Posterior vena cava (tissue), 2 donors: ENCODE results near the gene RTF2. TPM values are rescaled to one million over a fixed set of nuclear protein-coding genes. Genes with fewer than 3 reads are reported as not detected.

ENCODE experiments used
- DNase-seq: peaks from one replicate; pipeline ENCODE4 v3.0.0-alpha.2; 2020; ENCODE audit warnings: low spot score
- intact Hi-C, 2 donors: fragments of 100-400 bp; cut with DNase I; formaldehyde crosslinking; loops; one replicate each; pipeline versions ENCODE4 v1.14.1 to v1.14.2; 2022 to 2023
- total RNA-seq, 2 donors: library from RNA; stranded (reverse); fragmentation: NEBNext Ultra II Directional; extraction: Animal tissue kit (Norgen Biotek cat#: 25700); gene quantifications; one replicate each; pipeline ENCODE4 v1.2.1, GENCODE V29; 2021
- donor health status: DM: yes; HTN: yes; CAD: no.
- donor health status: DM: yes; HTN: yes; CAD: no.

RTF2 gene
- total RNA-seq, 2 donors from 2014 or later, result 68.2 to 68.7 TPM

DNA sequence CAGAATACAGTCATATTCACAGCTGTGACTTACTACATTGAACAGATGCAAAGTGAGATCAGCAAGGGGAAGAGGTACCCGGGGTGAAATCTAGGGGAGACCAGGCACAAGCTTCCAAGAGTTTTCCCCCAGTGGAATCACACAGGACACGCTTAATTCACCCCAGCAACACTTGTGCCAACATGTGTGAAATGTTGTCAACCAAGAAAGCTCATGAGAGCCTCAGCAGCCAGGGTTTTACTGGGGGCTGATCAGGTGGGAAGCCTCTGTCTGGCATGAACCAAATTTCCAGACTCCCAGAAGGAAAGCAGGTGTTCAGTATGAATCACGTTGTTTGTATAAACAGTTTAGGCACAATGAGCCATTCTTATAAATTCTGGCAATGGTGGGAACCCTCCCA, 6.9 kb upstream of the RTF2 start:
- no peak for DNase-seq
- intact Hi-C loops, result loop anchor here (10.0 kb wide), 2 partner anchors 57 to 67 kb away; partner anchors contain the start of genes AURKA (in 1 of the 2) and CSTF1 (in 1 of the 2)

DNA sequence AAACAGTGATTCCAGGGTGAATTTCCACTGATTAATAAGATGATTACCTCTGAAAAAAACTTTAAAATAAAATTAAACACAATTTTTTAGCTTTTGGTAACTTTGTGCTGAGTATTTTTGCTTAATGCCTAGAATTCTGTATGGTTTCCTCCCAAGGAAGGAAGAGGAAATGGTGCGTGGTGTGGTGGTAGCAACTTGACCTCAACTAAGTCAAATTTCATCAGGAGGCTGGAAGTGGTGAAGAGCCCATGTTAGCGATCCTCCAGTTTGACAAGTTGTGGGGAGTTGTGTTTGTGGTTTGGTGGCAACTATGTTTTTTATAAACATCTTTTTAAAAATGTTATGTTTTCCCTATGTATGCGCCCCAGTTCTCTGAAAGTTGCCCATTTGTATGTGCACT, 5.0 kb upstream of the RTF2 start:
- no peak for DNase-seq
- intact Hi-C loops, result loop anchor here (10.0 kb wide), 2 partner anchors 59 to 69 kb away; partner anchors contain the start of genes AURKA (in 1 of the 2) and CSTF1 (in 1 of the 2)

DNA sequence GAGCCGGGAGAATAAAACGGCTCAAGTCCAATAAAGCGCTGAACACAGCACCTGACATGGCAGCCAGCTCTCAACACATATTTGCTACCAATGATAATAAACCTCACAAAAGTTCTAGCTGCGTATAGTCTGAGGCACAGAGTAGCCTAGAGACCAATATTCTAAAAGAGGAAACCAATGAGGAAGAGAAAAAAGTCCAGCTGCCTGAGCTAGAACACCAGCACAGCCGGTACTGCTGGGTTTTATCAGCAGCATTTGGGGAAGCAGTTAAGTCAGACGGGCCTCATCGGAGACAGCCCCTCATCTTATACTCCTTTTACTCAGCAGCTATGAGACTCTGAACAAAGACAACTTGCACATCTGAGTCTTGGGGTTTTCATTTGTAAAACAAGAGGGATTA, 2.4 kb upstream of the RTF2 start:
- DNase-seq, result no peak
- intact Hi-C loops, result loop anchor here (10.0 kb wide), 2 partner anchors 61 to 71 kb away; partner anchors contain the start of genes AURKA (in 1 of the 2) and CSTF1 (in 1 of the 2)

DNA sequence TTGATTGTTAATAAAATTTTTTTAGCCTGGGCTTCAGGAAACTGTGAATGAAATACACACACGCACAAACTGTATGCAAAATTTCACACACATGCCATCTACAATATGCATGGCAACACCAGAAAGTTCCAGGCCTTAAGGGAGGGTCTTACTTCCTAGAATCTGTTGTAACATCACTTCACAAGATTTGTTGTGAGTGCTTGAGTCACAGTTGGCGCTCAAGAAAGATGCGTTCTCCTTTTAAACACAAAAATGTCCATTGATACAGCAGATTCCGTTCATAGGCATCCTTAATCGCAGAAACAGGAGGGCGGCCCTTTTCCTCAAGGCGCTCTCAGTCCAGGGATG, 485 bp upstream of the RTF2 start:
- intact Hi-C loops, result loop anchor here (10.0 kb wide), 2 partner anchors 63 to 73 kb away; partner anchors contain the start of genes AURKA (in 1 of the 2) and CSTF1 (in 1 of the 2)
- no peak for DNase-seq

DNA sequence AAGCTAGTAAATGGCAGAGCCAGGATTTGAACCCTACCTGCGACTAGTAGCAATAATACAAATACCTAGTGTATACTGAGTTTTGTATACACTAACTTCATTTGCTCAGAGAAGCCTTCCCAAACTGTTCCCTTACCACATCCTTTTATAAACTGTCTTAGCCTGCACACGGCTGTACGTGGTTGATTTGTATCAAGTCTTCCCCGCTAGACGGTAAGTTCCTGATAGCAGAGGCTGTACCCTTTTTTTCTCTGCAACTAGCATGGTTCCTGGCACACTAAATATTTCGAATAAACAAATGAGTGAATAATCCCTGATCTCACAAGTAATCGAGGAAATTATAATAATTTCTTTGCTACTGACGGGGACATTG, 636 bp downstream of the RTF2 start:
- no peak for DNase-seq

DNA sequence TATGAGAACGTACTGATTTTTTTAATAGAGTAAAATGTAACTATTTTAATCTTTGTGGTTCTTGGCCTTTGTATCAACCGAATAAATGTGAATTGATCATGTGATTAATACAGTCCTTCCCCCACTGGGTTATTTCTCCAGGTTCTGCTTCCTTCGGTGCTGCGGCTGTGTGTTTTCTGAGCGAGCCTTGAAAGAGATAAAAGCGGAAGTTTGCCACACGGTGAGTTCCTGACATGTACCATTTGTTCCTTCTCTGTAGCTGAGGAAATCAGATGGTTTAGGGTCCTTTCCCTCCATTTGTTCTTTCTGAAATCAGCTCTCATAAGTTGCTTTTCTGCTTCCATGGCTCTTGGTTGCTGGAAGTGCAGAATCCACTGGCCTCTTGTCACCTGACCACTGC, 15.5 kb downstream of the RTF2 start:
- DNase-seq, result no peak
- intact Hi-C loops, result loop anchor here in 1 of 2 donors (5.0 kb wide), 1 partner anchor 602 kb away; no protein-coding TSS in a partner anchor

More for the DNA sequence above, 636 bp downstream of the RTF2 start:
- intact Hi-C loops, result loop anchor here (10.0 kb wide), 2 partner anchors 64 to 74 kb away; partner anchors contain the start of genes AURKA (in 1 of the 2) and CSTF1 (in 1 of the 2)

DNA sequence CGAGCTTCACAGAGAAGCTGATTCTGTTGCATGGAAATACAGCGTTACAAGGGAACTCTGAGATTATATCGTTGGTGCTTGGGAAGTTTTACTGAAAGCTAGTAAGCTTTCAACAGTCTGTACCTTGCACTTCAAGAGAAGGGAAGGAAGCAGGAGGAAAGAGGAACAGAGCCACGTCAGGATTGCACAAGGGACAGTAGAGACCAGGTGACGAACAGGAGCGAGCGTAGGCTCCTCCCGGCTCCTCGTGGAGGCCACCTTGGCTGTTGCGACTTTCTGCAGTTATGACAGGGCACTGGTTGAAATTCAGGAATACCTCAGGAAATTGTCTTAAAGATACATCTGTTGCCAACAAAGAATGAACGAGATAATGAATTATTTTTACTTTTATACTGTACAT, 18.8 kb downstream of the RTF2 start:
- intact Hi-C loops, result no loop called here

DNA sequence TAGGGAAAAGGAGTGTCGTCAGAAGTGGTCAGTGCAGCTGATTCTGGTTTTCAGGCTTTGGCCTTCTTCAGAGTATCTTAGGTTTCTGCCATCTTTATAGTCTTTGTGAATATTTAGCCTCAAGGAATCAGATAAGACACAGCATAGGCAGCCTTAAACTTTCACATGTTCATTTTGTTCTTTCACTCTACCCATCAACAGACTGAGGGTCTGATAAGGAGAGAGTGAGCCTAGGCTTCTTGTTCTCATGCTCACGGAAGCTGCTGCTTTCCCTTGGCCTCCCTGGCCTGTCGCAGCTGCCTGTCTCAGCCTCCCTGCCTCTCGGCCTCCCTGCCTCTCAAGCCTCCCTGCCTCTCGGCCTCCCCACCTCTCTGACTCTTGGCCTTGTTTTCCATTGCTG, 20.1 kb downstream of the RTF2 start:
- no peak for DNase-seq
- intact Hi-C loops, result loop anchor here in 1 of 2 donors (2.0 kb wide), 1 partner anchor 78 kb away; no protein-coding TSS in a partner anchor

More for the DNA sequence above, 18.8 kb downstream of the RTF2 start:
- no peak for DNase-seq

DNA sequence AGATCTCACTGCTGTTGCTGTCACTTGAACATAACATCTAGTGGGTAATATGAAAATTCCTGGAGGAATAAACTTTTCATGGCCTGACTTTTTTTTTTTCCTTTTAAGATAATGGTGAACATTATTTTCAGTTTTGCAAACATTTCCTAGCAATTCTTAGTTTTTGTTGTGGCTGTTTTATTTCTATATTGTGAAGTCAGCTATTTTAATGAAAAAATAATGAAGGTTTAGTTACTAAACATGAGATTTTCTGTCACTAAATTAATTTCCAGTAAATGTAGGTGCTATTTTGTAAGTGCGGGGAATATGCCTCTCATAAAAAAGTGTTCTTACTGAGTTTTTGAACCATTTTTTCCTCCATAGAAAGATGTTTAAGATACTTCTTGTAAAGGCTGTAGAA, 32.7 kb downstream of the RTF2 start:
- no peak for DNase-seq
- intact Hi-C loops, result no loop called here

DNA sequence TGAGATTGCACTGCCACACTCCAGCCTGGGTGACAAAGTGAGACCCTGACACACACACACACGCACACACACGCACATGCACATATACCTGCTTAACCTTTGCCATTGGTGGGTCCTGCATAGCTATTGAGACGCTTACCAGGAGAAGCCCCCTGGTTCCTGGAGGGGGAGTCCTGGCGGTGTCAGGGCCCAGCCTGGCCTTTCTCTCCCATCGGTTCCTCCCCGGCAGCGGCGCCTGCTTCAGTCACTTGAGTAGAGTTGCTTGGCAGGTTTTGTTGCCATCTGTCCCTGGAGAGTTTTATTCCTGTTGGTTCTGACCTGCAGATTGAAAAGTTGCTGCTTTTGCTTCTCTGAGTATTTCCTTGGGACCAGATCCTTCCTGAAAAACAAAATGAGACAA, 35.5 kb downstream of the RTF2 start:
- no peak for DNase-seq
- intact Hi-C loops, result no loop called here

DNA sequence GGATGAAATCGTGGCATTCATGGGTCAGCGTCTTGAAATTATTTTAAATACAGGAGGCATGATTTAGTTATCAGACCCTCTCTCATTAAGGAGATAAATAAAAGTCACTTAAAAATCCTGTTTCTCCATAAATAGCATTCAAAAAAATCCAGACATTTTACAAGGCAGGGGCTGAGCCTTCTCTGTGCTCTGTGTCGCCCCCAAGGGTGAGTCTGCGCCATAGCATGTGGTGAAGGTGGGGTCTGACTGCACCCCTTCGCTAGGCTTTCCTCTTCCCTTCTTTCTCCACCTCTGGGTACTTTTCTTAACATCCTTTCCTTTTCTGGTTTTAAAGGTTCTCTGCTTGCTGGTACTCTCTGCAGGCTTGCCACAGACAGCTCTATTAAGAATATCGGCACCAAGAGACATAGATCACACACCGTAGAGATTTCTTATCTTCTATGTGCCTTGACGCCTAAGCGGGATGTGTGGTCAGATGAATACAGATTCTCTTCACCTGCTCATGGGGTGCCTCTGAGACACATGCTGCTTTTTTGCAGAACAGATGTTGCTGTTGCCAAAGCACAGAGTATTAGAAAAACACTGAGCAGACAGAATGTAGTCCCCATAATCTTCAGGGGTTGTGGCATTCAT, 36.1 kb downstream of the RTF2 start:
- intact Hi-C loops, result no loop called here

DNA sequence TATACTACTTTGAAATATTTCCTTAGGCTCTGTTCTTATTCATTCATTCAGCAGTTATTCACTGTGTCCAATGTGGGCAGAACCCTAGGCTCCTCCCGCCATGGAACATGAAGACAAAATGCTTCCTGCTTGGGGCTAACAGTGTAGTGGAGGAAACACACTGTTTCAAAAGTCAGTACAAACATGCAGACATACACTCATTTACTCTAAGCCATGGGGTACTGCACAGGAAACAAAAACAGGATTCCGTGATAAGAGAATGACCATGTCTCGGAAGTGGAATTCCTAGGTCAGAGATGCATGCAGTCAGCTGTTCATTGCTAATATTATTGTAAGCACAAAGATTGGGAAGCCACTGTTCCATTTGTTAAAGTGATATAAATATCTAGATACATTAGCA, 37.7 kb downstream of the RTF2 start:
- intact Hi-C loops, result no loop called here
- no peak for DNase-seq

More for the DNA sequence above, 36.1 kb downstream of the RTF2 start:
- DNase-seq, result no peak

DNA sequence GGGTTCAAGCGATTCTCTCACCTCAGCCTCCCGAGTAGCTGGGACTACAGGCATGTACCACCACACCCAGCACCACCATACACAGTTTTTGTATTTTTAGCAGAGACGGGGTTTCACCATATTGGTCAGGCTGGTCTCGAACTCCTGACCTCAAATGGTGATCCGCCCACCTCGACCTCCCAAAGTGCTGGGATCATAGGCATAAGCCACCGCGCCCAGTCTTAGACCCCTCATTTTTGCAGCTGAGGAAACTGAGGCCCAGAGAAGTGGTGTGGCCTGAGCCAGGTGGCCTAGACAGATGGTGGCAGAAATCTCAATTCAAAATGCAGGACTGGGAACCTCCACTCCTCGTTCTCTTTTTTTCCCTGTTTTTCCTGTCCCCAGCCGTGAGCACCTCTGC, 43.5 kb downstream of the RTF2 start:
- intact Hi-C loops, result no loop called here
- DNase-seq, result no peak

DNA sequence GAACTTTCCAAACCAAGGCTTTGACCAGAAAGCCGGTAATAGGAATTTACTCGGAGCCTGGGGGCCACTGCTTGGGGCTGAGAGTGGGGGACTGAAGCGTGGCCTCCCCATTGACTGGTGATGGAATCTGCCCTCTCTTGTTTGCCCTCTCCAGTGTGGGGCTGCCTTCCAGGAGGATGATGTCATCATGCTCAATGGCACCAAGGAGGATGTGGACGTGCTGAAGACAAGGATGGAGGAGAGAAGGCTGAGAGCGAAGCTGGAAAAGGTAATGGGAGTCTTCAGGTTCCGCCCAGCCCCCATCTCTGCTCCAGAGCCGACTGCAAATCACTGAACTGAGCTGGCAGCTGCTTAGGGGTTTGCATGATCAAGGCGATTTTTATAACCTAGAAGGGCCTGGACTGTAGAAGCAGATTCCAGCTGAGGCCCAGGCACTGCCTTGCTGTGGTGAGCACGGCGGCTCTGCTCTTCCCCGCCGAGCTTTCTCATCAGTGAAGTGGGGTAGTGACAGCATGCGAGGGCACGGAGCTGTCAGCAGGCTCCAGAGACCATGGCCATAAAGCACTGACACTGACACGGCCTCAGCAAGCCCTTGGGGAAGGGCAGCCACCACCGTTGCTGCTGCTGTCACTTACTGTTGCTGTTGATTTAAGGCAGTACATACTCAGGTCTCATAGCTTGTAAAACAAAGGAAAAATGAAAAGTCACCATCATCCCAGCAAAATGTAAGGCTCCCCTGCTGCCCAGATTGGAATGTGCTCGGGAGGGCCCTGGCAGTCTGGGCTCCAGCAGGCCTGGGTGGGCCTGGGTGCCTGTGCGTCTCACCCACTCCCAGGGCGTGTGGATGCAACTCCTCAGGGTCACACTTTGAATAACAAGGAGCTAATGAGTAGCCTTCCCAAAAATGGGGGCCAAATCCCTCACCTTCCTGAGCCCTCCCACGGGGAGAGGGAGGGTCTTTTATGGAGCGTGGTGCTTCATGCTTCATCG, 45.0 kb downstream of the RTF2 start:
- DNase-seq, result no peak
- intact Hi-C loops, result no loop called here

DNA sequence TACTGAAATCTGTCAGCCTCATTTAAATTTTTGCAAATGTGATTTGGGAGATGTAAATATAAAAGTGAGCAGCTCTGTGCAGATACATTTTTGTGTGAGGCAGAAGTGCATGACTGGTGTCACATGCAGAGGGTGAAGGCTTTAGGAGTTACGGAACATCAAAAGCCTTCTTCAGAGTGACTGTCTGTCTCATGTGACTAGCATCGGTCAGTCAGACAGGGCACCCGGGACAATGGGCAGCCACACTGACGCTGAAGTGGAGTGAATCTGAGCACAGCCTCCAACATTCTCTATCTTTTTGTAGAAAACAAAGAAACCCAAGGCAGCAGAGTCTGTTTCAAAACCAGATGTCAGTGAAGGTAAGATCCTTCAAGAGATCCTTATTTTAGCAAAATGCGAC, 48.2 kb downstream of the RTF2 start:
- intact Hi-C loops, result no loop called here
- no peak for DNase-seq

DNA sequence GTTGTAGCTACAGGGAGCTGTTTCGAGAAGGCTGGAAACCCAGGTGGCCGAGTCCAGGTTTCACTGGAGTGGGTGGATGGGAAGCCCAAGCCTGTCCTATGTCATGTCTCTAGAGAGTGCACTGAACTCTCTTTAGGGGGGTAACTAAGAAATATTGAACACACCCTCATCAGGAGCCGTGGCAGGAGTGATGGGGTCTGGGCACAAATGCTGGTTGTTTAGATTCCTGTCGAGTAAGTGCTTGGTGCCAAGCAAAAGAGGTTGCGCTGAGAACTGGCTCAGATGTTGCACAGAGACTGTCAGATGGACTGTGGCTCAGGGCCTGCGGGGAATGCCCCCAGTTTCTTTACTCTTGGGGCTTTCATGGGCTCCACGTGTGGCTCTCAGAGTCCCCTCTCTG, 48.8 kb downstream of the RTF2 start:
- intact Hi-C loops, result no loop called here
- DNase-seq, result no peak

DNA sequence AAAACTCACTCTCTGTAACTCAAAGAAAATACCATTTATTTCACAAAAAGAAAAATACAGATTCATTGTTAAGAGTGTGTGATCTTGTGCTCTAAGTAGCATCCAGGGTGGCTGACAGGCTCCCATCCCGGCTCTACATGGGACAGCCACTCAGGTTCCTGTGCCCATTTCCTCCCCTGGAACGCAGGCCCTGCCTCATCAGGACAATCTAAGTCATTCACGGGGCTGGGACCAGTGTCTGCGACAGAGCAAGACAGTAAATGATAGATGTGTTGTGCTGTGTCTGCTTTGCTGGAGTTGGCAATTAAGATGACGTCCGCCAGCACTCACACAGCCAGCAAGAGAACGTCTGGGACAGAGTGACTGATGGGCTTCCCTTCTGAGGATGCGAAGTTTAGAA, 49.2 kb downstream of the RTF2 start:
- DNase-seq, result no peak
- intact Hi-C loops, result no loop called here

DNA sequence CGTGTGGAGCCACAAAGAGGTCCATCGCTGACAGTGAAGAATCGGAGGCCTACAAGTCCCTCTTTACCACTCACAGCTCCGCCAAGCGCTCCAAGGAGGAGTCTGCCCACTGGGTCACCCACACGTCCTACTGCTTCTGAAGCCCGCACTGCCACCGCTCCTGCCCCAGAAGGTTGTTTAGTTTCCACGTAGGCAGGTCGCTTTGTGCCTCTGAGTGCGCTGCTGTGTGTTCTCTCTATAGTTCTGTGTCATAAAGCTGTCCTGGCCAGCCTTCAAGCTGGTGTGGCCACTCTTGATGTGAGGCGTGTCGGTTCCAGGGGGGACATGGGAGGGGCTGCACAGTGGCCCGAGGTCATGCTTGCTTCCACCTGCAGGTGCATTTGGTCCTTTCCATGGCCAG, 49.7 kb downstream of the RTF2 start:
- no peak for DNase-seq
- intact Hi-C loops, result no loop called here

DNA sequence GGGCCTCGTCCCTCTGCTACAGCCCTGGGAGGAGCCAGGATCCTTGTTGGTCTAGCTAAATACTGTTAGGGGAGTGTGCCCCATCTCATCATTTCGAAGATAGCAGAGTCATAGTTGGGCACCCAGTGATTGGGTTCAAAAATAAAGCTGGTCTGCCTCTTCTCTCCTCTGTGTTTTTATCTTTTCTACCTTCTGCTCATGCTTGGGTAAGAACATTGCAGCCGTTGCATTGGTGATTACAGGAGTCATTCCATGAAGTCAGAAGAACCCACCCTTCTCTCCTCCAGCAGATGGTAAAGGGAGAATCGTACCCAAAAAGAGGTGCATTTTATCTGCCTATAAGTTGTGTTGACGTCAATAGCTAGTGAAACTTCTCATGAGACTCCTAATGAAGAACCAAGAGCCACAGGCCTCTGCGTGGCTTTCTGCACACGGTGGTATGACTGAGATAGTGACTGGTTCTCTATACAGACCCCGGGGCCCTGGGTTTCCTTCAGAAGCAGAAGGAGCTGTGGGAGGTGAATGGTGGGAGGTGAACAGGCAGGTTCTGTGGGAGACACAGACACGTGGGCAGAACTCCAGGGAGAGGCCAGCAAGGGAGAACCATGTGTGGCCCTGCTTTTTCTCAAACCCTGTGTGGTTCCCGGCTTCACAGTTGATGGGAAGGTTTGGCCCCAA, 50.4 kb downstream of the RTF2 start:
- intact Hi-C loops, result no loop called here
- DNase-seq, result no peak

DNA sequence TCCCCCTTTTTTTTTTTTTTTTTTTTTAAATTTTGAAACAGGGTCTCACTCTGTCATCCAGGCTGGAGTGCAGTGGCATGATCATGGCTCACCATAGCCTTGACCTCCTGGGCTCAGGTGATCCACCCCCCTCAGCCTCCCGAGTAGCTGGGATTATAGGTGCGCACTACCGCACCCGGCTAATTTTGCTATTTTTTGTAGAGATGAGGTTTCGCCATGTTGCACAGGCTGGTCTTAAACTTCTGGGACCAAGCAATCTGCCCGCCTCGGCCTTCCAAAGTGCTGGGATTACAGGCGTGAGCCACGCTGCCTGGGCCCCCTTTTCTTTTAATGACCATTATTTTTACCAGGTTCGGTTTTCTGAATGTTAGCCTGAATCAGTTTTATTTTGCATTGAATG, 51.1 kb downstream of the RTF2 start:
- no peak for DNase-seq
- intact Hi-C loops, result no loop called here
